Stimulated activated CD4-positive, alpha-beta T cell treated with anti-CD3 and anti-CD28 coated beads, Interleukin-4, amount 100 ng/mL, for 4 hours (primary cell): ENCODE measurements around the gene MORN5.

Experiments
- DNase-seq, 2 experiments: peaks; one replicate each; pipeline ENCODE4 v3.0.0-alpha.2; 2020

MORN5 gene

DNA sequence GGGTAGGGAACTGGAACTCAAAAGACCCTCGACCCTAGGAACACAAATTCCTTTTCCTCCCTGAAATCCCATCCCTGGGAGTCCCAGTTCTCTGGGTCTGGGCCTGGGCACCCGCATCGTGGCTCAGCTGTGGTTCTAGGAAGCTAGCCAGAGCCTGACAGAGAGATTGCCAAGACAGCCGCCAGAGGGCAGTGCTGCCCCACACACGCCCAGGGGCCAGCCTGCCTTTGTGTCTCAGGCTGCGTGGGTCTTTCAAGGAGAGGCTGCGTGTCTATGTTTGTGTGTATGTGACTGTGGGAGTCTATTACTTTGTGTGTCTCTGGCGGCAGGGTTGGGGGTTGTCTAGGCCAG is 34.6 kb upstream of the MORN5 start:
- peak; percentile 70 to 77 for DNase-seq

DNA sequence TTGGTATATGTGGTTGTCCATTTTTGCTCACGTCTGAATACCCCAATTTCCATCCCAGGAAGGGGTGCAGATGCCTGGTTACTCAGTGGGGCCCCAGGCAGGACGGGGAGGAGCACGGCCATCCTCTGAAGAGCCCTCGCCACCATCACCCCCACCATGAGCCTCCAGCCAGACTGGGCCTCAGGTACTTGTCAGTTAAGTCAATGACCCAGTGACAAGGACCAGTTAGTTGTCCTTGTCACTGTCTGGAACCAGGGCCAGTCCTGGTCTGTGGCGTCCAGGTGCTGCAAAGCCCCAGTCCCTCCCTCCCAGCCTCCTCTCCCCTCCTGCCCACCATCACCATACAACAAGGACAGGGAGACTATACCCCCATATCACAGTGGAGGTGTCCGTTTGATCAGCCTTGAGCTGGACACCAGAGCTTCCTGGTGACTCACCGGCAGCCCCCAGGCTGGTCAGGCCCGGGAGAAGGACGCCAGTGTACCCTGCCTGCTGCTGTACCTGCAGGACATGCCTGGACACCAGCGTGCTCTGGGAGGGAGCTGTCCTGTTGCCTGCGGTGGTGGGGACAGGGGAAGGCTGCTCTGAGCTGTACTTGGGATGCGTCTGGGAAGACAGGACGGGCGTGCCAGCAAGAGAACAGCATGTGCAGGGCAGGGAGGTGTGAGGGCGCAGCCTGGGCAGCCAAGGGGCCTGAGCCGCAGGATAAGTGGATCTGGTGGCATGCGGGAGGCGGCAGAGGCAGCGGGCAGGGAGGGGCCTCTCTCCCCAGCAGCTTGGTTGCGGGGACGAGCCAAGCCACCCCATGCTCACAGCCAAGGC is 34.0 kb upstream of the MORN5 start:
- DNase-seq: no peak

DNA sequence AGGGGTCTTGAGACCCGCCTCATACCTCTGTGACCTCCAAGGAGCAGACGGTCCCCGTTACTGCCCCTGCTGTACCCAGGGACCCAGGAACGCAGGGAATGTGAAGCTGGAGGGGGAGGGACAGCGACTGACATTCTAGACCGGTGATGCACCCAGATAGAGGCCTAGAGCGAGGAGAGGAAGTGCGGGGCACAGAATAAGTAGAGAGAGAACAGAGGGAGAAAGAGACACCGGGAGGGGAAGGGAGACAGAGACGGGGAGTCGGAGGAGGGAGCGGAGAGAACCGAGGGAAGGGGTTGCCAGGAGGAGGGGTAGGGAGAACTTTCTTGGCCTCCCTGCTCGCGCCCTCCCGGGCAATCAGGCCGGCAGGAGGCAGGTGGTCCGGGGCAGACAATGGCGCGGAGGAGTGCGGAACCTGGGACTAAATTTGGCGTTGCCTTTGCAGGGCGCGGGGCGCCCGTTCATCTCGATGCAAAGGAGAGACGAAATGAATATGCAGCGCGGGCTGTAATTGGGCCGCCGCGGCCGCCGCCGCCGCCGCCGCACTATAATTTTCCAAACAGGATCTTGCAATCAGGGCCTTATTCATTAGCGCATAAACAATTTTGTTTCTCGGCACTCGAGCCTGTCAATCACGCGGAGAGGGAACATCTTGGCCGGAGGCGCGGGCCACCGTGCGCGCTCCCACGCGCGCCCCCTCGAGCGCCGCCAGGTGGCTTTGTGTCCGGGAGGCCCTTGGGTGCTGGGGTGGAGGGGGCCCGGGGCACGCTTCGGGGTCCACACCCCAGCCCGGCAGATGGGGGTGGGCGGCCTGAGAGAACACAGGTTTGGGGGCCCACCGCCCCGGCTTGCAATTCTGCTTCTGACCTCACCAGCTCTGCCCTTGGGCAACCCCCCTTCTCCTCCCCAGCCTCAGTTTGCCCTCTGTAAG is 33.1 kb upstream of the MORN5 start:
- no peak for DNase-seq

DNA sequence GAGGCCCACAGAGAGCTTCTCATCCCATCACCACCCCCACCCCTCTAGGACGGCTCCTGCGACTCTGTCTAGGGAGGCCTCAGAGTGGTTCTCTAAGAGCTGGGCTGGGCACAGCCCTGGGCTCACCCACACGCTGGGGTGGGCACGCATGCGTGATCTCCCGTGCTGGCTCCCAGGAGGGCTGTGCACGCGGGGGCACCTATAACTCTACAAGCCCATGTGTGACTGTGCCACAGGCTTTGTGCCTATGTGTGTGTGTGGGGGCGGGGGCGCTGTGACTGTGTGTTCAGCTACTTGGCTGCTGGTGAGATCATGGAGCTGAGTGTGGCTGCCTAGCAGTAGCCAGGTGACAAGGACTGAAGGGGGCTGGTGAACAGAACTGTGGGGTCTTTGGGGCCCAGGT is 32.3 kb upstream of the MORN5 start:
- DNase-seq: no peak

- DNase-seq: no peak
These were observed 31.4 kb upstream of the MORN5 start for GRCh38 chr9:122128007-122128968.

- DNase-seq: no peak
These were observed 30.8 kb upstream of the MORN5 start for GRCh38 chr9:122128969-122129343.

DNA sequence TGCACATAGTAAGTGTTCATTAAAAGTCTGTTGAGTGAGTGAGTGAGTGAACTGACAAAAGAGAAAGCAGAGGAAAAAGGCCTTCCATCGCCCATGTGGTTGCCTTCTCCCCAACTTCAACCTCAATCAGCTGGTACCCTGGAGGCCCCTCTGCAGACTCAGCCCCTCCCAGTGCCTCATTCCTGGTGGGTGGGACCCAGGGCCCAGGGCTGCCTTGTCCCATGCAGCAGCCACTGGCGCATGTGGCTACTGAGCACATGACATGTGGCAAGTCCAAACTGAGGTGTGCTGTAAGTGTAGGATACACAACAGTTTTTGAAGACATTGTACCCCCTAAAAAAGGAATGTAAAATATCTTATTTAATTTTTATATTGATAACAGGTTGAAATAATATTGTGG is 29.7 kb upstream of the MORN5 start:
- DNase-seq: no peak

GRCh38 chr9:122130837-122131236 is 28.9 kb upstream of the MORN5 start:
- no peak for DNase-seq

DNA sequence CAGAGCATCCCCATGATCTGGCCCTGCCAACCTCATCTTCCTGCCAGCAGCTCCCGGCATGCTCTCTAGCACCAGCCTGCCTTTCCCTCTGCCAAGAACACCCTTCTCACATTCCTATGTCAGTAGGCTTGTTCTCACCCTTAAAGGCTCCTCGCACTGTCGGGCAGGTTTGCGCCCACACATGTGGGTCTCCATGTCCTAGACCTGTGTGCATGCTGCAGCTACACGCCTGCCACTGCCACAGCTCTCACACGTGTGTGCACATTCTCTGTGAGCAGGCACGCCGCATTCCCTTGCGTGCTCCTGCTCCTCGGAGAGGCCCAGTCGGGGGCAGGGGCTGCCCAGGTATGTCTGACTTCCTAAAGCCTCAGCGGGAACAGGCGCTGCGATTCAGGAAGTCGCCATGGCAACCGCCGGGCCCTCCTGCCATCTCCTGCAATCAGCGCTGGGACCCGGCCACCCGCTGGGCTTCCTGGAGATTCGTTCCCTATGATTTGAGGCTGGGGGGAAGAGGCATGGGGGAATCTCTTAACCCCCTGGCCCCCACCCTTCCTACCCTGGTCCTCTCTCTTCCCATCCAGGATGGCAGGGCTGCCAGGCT is 28.2 kb upstream of the MORN5 start:
- no peak for DNase-seq

- DNase-seq: no peak
These were observed 27.2 kb upstream of the MORN5 start for GRCh38 chr9:122132539-122132938.

DNA sequence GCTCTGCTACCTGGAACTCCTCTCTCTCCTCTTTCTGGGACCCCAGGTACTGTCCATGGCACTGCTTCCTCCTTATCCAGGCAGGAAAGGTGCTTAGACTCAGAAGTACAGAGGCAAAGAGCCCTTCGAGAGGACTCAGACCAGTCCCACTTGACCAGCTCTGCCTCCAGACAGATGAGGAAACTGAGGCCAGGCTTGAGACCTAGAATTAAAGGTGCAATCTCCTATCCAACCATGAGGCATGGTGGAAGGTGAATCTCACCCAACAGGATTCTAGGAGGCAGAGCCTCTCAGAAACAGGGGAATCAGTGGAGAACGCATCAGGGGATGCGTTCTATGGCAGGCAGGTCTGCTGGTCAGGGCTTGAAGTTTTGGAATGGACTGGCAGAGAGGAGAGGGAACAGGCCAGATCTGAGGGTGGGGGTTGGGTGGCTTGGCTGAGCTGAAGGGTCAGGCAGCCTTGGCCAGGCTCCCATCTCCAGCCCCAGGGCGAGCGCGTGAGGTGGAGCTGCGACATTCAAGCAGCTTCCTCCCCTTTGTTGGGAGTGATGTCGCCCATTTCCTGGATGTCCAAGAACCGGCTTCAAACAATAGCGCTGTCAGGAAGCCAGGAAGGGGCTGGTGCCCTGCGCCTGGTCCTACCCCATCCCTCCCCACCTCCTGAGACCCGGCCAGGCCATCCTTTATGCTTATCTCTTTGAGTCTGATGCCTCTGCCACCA is 26.3 kb upstream of the MORN5 start:
- no peak for DNase-seq

DNA sequence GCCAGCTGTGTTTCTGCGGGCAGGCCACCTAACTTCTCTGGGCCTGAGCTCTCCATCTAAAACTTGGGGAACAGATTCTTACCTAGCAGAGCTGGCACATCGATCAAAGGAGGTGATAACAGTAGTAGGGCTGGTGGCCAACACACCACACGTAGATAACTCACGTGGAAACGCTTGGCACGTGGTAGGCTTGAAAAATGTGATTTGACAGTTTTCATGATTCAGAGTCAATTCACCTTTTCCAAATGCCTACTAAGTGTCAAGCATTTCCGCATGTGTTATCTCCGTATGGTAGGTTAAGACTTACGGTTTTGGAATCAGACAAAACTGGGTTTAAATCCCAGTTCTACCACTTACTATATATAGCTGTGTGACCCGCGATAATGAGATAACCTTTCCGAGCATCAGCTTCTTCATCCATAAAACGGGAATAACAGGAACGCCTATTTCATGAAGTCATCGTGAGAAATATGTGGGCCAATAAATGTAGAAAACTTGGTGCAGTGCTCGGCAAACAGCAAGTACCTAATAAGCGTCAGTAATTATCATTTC is 25.6 kb upstream of the MORN5 start:
- DNase-seq: no peak

DNA sequence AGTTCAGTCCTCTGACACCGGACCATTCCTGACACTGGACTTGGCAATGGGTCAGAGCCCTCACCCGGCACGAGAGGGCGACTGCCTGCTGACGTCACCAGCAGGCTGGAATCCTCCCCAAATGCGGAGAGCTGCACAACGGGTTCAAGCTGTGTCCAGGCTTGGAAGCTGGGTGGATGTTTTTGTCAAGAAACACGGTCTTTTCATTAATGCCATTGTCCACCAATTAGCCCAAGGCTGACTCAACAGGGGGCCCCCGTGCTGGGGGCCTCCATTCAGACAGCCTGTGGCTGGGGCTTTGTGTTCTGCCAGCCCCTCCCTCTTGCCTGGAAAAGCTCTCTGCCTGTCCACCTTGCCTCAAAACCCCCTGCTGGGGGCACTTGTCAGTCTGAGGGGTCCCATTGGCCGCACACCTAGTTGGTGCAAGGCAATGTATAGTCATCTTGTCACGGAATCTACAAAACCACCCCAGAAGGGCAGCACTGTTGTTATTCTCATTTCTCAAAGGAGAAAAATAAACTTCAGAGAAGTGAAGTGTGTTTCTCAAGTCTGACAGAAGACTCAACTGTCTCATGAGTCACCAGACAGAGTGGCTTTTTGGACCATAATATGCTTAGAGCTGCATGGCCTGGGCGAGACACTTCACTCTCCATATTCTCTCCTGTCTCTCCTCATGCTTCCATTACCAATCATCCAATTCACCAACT is 24.7 kb upstream of the MORN5 start:
- no peak for DNase-seq

DNA sequence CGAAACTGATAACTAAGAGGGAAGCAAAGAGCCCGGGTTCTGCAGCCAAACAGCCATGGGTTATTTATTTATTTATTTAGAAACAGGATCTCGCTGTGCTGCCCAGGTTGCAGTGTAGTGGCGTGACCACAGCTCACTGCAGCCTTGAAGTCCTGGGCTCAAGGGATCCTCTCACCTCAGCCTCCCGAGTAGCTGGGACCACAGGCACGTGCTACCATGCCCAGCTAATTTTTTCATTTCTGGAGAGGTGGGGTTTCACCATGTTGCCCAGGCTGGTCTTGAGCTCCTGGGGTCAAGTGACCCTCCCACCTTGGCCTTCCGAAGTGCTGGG is 24.2 kb upstream of the MORN5 start:
- DNase-seq: no peak

DNA sequence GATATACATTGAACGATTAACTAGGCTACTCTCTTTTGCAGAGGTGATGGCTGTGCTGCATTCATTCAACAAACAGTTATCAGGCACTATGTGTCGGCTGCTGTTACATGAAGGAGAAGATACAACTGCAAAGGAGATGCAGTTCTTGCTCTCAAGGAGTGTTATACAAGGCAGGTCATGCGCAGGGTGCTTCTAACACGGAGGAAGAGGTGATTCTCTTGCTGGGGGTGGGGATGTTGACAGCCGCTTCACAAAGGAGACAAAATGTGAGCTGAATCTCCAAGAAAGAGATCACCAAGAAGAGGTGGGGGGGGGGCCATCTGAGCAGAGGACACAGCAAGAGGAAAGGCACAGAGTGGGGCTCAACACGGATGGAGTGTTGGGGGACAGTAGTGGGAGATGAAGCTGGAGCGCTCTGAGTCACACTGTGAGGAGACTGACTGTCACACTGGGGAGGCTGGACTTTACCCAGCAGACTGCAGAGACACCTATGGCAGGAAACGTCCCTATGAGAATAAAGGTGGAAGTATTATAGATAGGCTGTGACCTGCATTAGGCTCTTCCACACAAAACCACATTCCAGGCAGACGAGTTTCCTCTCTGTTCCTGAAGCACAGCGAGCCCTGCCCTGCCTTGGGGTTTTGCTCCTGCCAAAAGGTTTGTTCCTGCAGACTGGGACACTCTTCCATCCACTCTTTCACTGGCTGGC is 21.0 kb upstream of the MORN5 start:
- DNase-seq: no peak

DNA sequence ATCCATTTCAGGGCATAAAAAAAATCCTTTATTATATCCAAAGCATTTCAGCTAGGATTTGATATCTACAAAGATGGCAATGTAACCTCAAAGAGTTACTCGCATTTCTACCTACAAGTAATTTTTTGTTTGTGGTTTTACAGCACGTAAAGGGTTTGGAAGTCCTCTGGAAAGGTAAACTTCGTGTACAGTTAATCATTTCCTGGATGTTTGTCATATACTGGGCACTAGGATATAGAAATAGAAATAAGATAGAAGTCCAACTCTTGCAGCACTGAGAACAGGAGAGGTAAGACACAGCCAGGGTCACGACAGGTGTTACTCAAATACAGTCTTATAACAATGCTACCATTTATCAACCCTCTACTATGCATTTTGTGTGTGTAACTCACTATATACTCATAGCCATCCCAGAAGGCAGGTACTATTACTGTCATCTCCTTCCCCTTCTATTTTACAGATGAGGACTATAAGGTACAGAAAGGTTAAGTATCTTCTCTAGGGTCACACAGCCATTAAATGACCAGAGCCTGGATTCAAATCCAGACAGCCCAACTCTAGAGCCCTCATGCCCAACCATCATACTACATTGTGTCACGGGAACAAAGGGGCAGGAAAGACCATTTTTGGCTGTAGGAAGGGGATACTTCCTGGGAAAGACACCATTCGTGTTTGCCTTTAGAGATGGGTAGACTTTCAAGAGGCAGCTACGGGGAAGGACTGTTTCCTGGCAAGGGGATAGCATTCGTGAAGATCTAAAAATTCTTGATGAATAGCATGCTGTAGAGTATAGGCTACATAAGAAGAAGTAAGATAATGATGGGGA is 19.1 kb upstream of the MORN5 start:
- no peak for DNase-seq

- no peak for DNase-seq
These were observed 18.0 kb upstream of the MORN5 start for GRCh38 chr9:122141671-122142070.

GRCh38 chr9:122143296-122143695 is 16.4 kb upstream of the MORN5 start:
- DNase-seq: no peak

DNA sequence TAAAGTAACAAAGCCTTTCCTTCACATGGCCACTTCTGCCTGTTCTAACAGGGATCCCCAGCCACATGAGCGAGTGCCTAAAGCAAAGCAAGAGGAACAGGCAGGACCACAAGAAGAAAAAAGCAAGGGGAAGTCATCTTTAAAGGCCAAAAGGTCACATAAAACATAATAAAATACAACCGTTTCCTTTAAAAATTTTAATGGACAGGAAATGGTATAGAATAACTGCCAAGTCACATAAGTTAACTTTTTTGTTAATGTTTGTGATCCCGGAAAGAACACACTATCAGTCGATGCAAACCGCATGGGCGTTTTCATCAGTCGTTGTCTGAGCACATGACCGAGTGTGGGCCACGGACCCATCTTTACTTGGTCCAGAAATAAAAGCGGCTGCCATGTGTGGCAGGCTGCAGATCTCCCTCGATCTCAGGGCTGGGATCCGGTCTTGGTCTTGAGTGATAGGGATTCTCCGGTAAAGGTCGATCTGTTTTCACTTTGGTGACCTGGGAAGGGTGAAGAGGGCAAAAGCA is 15.8 kb upstream of the MORN5 start:
- no peak for DNase-seq
